AG09319 (cell line): ENCODE measurements around the gene SLU7.

Source experiments
- DNase-seq: peaks from one replicate; pipeline ENCODE4 v3.0.0-alpha.2; 2010; ENCODE audit warnings: low read depth; ENCODE audit errors: extremely low read depth
- CTCF ChIP-seq: IDR thresholded peaks from 2 replicates; pipeline ENCODE4 v1.5.1; 2011; ENCODE audit warnings: low read depth, mild to moderate bottlenecking, inconsistent platforms, low read length, moderate library complexity

The SLU7 gene

GRCh38 chr5:160359816-160360215, 59.1 kb downstream of the SLU7 start:
- TF ChIP-seq CTCF = no peak
- DNase-seq = no peak

GRCh38 chr5:160359242-160359641, 59.6 kb downstream of the SLU7 start:
- TF ChIP-seq CTCF = no peak
- no peak for DNase-seq

- DNase-seq = no peak
- TF ChIP-seq CTCF = no peak
Measured at GRCh38 chr5:160357861-160358411, 60.9 kb downstream of the SLU7 start.

- no peak for TF ChIP-seq CTCF
- no peak for DNase-seq
Measured at GRCh38 chr5:160357394-160357793, 61.5 kb downstream of the SLU7 start.

GRCh38 chr5:160356550-160357347, 62.1 kb downstream of the SLU7 start:
- no peak for TF ChIP-seq CTCF
- DNase-seq = no peak

- DNase-seq = no peak
Measured at GRCh38 chr5:160354666-160355065, 64.2 kb downstream of the SLU7 start.

More at GRCh38 chr5:160354666-160355065, 64.2 kb downstream of the SLU7 start:
- TF ChIP-seq CTCF = no peak
